ENCODE measurements around the gene PRDM5.

DNA sequence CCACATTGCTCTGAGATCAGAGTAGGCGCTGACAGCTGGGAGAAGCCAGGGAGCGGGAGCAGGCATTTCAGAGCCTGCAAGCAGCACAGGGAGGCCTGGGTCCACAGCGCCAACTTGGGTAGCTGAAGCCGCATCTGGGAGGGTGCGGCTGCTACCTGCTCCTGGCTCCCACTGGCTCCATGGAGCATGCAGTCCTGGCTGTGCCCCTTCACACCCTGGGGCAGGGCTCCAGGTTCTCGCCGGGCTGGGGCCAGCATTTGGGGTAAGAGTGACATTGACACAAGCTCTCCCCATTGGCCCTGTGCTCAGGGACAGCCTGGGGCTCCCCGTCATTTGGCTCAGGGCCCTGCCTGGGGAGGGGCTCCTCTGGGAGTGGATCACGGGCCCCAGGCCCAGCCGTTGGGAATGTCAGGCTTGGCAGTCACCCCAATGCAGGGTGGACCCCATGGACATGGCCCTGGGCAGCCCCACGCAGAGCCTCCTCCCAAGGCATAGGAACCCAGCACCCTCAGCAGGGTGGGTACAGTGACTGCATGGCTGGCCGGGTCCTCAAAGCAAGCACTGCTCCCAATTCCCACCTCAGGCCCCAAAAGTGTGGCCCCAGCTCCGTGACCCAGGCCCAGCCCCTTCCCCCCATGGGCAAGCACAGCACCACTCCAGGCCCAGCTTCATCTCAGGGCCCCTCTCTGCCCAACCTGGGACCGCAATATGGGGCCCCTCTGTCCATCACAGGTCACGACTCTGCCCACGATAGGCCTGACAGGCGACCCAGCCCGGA is 82.4 kb downstream of the PRDM5 start:
- TF ChIP-seq, protein P1, sequence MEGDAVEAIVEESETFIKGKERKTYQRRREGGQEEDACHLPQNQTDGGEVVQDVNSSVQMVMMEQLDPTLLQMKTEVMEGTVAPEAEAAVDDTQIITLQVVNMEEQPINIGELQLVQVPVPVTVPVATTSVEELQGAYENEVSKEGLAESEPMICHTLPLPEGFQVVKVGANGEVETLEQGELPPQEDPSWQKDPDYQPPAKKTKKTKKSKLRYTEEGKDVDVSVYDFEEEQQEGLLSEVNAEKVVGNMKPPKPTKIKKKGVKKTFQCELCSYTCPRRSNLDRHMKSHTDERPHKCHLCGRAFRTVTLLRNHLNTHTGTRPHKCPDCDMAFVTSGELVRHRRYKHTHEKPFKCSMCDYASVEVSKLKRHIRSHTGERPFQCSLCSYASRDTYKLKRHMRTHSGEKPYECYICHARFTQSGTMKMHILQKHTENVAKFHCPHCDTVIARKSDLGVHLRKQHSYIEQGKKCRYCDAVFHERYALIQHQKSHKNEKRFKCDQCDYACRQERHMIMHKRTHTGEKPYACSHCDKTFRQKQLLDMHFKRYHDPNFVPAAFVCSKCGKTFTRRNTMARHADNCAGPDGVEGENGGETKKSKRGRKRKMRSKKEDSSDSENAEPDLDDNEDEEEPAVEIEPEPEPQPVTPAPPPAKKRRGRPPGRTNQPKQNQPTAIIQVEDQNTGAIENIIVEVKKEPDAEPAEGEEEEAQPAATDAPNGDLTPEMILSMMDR (IDR thresholded peaks at IDR 0.05; ENCODE audit: poor library complexity, severe bottlenecking) = no peak
- no peak for TF ChIP-seq MXI1 (conservative IDR thresholded peaks at IDR 0.05; ENCODE audit: poor library complexity, severe bottlenecking)
- no peak for TF ChIP-seq POLR2AphosphoS5 (IDR thresholded peaks at IDR 0.05)
